NCI-H2081 (cell line): ENCODE results near the gene LRRC56.
"Not testable (repeated sequence)": the region's sequence is repeated elsewhere in the genome, so short reads cannot be mapped to it uniquely, and the experiment has no call there.

Source experiments
- DNase-seq, 2 experiments: peaks; one replicate each; lab custom pipeline; 2025; lab: John Stamatoyannopoulos, UW

Gene LRRC56

DNA sequence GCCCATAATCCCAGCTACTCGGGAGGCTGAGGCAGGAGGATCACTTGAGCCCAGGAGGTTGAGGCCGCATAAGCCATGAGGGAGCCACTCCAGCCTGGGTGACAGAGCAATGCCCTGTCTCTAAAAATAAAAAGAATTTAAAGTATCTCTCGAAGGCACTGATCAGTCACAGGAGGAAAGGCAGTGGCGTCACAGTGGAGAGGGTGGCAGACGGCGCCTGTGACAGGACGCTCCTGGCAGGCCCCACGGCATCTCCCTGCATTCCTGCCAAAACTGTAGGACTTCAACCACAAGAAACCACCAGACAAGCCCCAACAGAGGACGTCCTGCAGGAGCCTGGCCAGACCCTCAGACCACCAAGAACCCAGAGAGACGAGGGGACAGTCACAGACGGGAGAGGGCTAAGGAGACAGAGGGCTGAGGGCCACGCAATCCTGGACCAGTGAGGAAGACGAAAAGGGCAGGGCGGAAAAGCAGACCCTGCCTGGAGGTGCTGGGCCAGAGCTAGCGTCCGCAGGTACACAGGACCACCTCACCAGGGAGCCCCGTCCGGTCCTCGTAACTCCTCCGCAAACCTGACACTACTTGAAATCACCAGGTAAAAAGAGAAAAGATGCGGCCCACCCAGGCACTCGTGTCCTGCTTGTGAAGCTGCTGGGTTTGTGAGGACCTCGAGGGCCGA, 36.2 kb upstream of the LRRC56 start:
- DNase-seq: no peak

DNA sequence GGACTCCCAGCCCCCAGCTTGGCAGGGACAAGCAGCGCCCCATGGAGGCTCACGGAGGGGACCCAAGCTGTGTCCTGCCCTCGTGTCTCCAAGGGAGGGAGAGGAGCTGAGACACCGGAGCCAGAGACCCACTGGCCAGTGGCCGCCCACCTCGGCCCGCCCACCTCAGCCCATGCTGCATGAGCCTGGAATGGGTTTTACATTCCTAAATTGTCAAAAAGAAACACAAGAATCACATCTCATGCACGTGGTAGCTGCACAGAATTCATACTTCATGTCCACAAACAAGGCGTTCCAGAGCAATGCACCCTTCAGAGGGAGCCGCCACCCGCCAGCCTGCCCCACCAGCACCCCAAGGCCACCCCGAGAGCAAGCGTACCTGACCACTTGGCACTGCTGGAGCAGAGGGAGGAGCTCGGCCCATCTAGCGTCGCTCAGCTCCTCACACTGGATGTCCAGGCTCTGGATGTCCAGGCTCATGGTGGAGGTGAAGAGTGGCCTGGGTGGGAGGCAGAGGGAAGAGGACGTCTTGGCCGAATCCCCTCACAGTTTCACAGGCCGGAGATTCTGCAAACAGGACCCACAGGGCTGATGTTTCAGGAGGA, 35.5 kb upstream of the LRRC56 start:
- DNase-seq: no peak

DNA sequence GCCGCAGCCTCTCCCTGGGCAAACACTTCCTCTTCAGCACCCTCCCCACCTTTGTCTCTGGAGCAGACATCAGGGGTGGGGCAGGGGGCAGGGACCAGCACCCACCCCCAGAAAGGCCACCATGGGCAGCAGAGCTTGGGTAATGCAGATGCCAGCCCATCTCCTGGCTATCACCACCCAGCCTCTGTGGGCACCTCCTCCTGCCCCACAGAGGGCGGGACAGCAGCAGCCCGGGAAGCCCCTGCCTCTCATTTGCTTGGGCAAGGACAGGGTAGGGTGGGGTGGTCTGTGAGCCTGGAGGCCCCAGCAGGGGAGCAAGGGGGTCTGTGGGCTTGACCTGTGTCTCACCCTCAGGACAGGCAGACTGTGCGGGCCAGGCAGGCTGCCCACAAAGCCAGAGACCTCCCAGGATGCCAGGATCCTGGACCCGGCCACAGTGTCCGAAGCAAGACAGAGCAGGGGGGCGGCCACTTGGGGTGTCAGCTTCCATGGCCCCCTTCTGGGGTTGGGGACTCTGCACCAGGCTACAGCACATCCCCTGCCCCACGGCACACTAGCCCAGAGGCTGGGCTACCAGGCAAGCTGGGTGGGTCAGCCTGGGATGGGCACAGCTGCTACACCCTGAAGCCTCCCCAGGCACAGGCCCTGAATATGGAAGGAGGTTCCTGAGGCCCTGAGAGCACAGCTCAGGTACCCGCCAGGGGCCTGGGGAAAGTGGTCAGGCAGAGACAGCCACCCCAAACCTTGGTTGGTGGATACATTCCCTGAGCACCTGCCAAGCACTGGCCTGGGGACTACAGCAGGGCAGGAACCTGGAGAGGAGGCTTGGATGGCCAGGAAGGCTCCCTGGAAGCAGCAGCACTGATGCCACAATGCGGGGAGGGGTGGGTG, 34.8 kb upstream of the LRRC56 start:
- no peak for DNase-seq

GRCh38 chr11:503179-503981, 33.9 kb upstream of the LRRC56 start:
- no peak for DNase-seq

GRCh38 chr11:504053-504993, 33.0 kb upstream of the LRRC56 start:
- DNase-seq: no peak

DNA sequence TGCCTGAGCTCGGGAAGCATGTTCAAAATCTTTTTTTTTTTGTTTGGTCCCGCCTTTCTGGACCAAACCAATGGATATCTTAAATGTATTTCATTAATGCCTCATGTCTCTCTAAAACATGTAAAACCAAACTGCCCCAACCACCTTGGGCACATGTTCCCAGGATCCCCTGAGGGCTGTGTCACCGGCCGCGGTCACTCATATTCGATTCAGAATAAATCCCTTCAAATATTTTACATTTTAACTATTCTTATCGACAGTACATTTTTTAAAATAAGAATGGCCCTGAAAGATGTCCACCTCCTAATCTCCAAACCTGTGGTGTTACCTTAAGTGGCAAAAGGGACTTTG, 32.4 kb upstream of the LRRC56 start:
- DNase-seq: no peak

- DNase-seq: peak; percentile 97
Measured at GRCh38 chr11:506238-506994, 30.9 kb upstream of the LRRC56 start.

DNA sequence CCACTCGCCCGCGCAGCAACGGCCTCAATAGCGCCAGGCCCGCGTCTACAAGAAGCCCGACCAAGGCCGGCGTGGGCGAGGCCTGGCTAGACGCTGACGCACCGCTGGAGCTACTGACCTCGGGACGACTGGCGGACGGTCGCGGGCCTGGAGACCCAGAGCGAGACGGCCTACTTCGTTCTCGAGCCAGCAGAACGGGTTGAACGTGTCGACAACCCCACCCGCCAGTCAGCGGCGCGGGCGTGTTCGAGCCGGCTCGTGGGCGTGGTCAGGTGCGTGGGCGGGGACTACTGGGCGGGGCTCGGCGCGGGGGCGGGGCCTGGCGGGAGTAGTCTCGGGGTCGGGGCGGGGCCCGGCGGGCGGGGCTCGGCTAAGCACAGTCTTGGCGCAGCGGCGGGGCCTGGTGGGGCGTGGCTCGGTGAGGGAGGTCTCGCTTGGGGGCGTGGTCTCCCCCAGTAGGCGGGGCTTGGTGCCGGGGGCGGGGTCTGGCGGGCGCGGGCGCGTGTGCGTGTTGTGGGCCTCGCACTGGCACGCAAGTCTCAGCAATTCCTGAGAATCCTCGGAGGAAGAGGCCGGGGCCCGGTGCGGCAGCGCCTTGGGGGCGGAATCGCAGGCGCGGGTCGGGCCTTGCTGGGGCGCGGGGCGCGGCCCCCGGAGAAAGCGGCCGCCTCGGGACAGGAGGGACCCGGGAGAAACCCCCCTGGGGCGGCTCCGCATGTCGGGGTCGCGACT, 30.2 kb upstream of the LRRC56 start, which contains the start of gene RNH1:
Gene RNH1 (minus strand): TSS at position 248 of the 732 bp plus-strand sequence. CDS start 5,080 bp downstream, outside the sequence.
- DNase-seq: peak; percentile 83 to 90

DNA sequence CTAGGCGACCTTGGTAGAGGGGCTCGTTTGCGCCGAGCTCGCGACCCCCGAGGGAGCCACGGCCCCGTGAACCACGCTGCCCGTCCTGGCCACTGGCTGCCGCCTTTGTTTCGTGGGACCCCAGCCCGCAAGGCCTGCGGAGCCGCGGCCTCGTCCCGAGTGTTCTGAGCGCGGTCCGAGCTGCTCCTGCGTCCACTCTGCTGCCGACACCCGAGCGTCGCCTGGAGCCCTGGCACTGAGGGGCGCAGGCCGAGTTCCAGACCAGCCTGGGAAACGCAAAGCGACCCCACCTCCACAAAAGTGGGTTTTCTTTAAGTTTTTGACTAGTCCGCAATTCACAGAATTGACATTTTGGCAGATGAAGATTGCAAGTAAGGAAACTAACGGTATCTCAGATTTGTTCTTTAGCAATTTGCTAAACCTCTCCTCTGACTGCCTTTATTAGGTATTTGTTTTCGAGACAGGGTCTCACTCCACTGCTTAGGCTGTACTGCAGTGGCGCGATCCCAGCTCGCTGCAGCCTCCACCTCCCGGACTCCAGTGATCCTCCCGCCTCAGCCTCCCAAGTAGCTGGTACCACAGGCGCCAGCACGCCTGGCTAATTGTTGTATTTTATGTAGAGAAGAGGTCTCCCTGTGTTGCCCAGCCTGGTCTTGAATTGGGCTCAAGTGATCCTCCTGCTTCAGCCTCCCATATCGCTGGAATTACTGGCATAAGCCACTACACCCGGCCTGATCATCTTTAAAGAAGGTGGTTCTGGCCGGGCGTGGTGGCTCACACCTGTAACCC, 29.4 kb upstream of the LRRC56 start:
- no peak for DNase-seq

- DNase-seq: no peak
Measured at GRCh38 chr11:508956-509355, 28.4 kb upstream of the LRRC56 start.

GRCh38 chr11:512761-513595, 24.3 kb upstream of the LRRC56 start:
- DNase-seq: no peak

DNA sequence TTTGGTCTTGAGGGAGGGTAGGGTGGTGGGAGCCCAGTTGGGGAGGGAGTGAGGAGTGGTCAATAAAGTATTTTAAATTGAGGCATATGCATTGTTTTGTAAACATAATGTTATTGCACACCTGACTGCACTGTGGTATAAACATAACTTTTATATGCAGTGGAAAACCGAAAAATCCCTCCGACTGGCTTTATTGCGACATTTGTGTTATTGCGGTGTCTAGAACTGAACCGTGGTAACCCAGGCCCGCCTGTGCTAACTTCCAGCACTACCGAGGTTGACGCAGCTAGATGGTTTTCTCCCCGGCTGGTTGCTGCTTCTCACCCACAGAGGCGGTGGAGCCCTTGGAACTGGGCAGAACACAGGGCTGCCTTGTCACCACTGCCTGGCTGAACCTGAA, 22.7 kb upstream of the LRRC56 start:
- DNase-seq: no peak

- DNase-seq: no peak
Measured at GRCh38 chr11:515131-515530, 22.2 kb upstream of the LRRC56 start.

DNA sequence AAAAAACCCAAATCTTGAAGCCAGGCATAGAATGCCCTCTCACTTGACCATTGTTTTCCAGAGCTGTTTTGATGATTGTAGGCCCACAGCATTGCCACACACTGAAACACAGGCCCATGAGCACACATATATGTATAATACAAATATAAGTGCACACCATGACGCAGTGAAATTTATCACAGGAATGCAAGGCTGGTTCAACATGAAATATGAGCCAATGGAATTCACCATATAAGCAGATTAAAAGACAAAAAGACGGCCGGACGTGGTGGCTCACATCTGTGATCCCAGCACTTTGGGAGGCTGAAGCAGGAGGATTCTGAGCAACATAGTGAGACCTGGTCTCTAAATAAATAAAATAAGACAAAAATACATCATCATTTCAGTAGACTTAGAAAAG, 20.9 kb upstream of the LRRC56 start:
- no peak for DNase-seq

GRCh38 chr11:516918-517685, 20.2 kb upstream of the LRRC56 start:
- not testable (repeated sequence) for DNase-seq

GRCh38 chr11:518463-519202, 18.7 kb upstream of the LRRC56 start:
- peak in 1 of 2 experiments; percentile 15 for DNase-seq
